HEK293 (cell line): Measurements from ENCODE around the gene MITF.

ENCODE experiments used
- CTCF ChIA-PET: fragments of 350-600 bp; formaldehyde crosslinking; extraction: SDS; loops from one replicate; lab custom pipeline; 2021; ENCODE audit warnings: antibody characterized with exemption; lab: Yijun Ruan, JAX
- POLR2A ChIA-PET: fragments of 300-600 bp; formaldehyde crosslinking; extraction: SDS; loops from one replicate; lab custom pipeline; 2020; ENCODE audit warnings: antibody characterized with exemption, inconsistent platforms; lab: Yijun Ruan, JAX
- H3K27ac ChIP-seq: fragments of 200-500 bp; sonication (Bioruptor generic); 2 replicates; pipeline ENCODE4 v1.5.1; 2014; ENCODE audit warnings: low read depth, low read length, control low read depth, inconsistent platforms; ENCODE audit errors: extremely low read depth
- H3K36me3 ChIP-seq, 2 experiments: fragments of 200-500 bp in 1 of 2; sonication (Bioruptor generic) in 1 of 2; 1 replicate in 1 of 2; 2 replicates in 1 of 2; pipeline ENCODE4 v1.5.1; 2014 to 2017; ENCODE audit warnings: inconsistent platforms in 2 of 2, low read length in 2 of 2; ENCODE audit not compliant: control insufficient read depth in 2 of 2, insufficient read depth in 1 of 2
- H3K4me1 ChIP-seq: fragments of 200-500 bp; sonication (Bioruptor generic); 2 replicates; pipeline ENCODE4 v1.5.1; 2014; ENCODE audit warnings: mild to moderate bottlenecking, low read length, inconsistent platforms; ENCODE audit not compliant: control insufficient read depth, insufficient read depth
- H3K4me3 ChIP-seq: 2 replicates; pipeline ENCODE4 v1.5.1; 2011; ENCODE audit warnings: low read depth, mild to moderate bottlenecking, control low read depth, low read length, moderate library complexity
- H3K9me3 ChIP-seq: fragments of 200-500 bp; sonication (Bioruptor generic); 2 replicates; pipeline ENCODE4 v1.5.1; 2014; ENCODE audit warnings: low read depth, low read length, inconsistent platforms; ENCODE audit not compliant: control insufficient read depth, insufficient read depth
- GLI2 ChIP-seq: fragments of 450-650 bp; formaldehyde crosslinking; IDR thresholded peaks from 2 replicates; pipeline ENCODE4; 2017; ENCODE audit warnings: missing biosample characterization, missing genetic modification characterization, low read depth, borderline replicate concordance
- RBAK ChIP-seq: fragments of 450-650 bp; formaldehyde crosslinking; IDR thresholded peaks from 2 replicates; pipeline ENCODE4 v1.5.1; 2016; ENCODE audit warnings: missing biosample characterization, missing genetic modification characterization
- SALL2 ChIP-seq: fragments of 450-650 bp; formaldehyde crosslinking; IDR thresholded peaks from 2 replicates; pipeline ENCODE4 v1.5.0; 2017; ENCODE audit warnings: missing biosample characterization, mild to moderate bottlenecking, missing genetic modification characterization, borderline replicate concordance
- SP2 ChIP-seq: fragments of 450-650 bp; formaldehyde crosslinking; IDR thresholded peaks from 2 replicates; pipeline ENCODE4 v1.5.1; 2016; ENCODE audit warnings: missing biosample characterization, missing genetic modification characterization
- ZBTB6 ChIP-seq: fragments of 450-650 bp; formaldehyde crosslinking; IDR thresholded peaks from 2 replicates; pipeline ENCODE4 v1.5.1; 2017; ENCODE audit warnings: missing biosample characterization, missing genetic modification characterization
- ZBTB8A ChIP-seq: fragments of 450-650 bp; formaldehyde crosslinking; IDR thresholded peaks from 2 replicates; pipeline ENCODE4 v1.5.1; 2016; ENCODE audit warnings: missing biosample characterization, missing genetic modification characterization
- ZNF112 ChIP-seq: fragments of 450-650 bp; formaldehyde crosslinking; IDR thresholded peaks from 2 replicates; pipeline ENCODE4 v1.5.0; 2017; ENCODE audit warnings: missing biosample characterization, missing genetic modification characterization
- ZNF223 ChIP-seq: fragments of 450-650 bp; formaldehyde crosslinking; IDR thresholded peaks from 2 replicates; pipeline ENCODE4 v1.5.1; 2016; ENCODE audit warnings: missing biosample characterization, missing genetic modification characterization
- ZNF324 ChIP-seq: fragments of 450-650 bp; formaldehyde crosslinking; IDR thresholded peaks from 2 replicates; pipeline ENCODE4 v1.5.1; 2016; ENCODE audit warnings: missing biosample characterization, missing genetic modification characterization
- ZNF37A ChIP-seq: fragments of 450-650 bp; IDR thresholded peaks from 2 replicates; pipeline ENCODE4 v1.5.1; 2018; ENCODE audit warnings: missing biosample characterization, missing genetic modification characterization
- ZNF404 ChIP-seq: fragments of 450-650 bp; formaldehyde crosslinking; IDR thresholded peaks from 2 replicates; pipeline ENCODE4 v1.5.1; 2017; ENCODE audit warnings: missing biosample characterization, missing genetic modification characterization
- ZNF426 ChIP-seq: fragments of 450-650 bp; formaldehyde crosslinking; IDR thresholded peaks from 2 replicates; pipeline ENCODE4 v1.5.1; 2017; ENCODE audit warnings: missing biosample characterization, missing genetic modification characterization, mild to moderate bottlenecking, inconsistent platforms, moderate library complexity
- ZNF560 ChIP-seq: fragments of 450-650 bp; formaldehyde crosslinking; IDR thresholded peaks from 2 replicates; pipeline ENCODE4 v1.5.1; 2017; ENCODE audit warnings: missing biosample characterization, missing genetic modification characterization, borderline replicate concordance
- ZNF76 ChIP-seq: fragments of 450-650 bp; formaldehyde crosslinking; IDR thresholded peaks from 2 replicates; pipeline ENCODE4; 2016; ENCODE audit warnings: low read depth, missing biosample characterization, missing genetic modification characterization, borderline replicate concordance
- ZNF776 ChIP-seq: fragments of 450-650 bp; formaldehyde crosslinking; IDR thresholded peaks from 2 replicates; pipeline ENCODE4 v1.5.0; 2017; ENCODE audit warnings: missing biosample characterization, missing genetic modification characterization, borderline replicate concordance
- TF ChIP-seq, protein P1 (sequence below): fragments of 450-650 bp; formaldehyde crosslinking; IDR thresholded peaks from 2 replicates; pipeline ENCODE4 v1.5.1; 2016; ENCODE audit warnings: missing biosample characterization, missing genetic modification characterization
- TF ChIP-seq, protein P2 (sequence below): fragments of 450-650 bp; formaldehyde crosslinking; IDR thresholded peaks from 2 replicates; pipeline ENCODE4 v1.5.1; 2016; ENCODE audit warnings: missing biosample characterization, missing genetic modification characterization

MITF gene

DNA sequence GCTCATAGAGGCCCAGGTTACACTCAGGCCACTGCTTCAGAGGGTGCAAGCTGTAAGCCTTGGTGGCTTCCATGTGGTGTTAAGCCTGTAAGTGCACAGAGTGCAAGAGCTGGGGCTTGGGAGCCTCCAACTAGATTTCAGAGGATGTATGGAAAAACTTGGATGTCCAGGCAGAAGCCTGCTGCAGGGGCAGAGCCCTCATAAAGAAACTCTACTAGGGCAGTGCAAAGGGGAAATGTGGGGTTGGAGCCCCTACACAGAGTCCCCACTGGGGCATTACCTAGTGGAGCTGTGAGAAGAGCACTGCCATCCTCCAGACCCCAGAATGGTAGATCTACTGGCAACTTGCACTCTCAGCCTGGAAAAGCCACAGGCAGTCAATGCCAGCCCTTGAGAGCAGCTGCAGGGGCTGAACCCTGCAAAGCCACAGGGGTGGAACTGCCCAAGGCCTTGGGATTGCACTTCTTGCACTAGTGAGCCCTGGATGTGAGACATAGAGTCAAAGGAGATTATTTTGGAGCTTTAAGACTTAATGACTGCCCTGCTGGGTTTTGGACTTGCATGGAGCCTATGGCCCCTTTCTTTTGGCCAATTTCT, 14.0 kb downstream of the MITF start:
- Histone ChIP-seq H3K9me3 (no peaks in the 10 kb centered on the region), H3K4me3 (no peak overlapping the region), H3K36me3 (no peaks in the 10 kb centered on the region), H3K4me1 (no peaks in the 10 kb centered on the region), H3K27ac (no peak overlapping the region)
- TF ChIP-seq ZNF560 (tag by site-specific recombination) (no peak), ZNF324 (tag by site-specific recombination) (no peak), ZNF76 (tag by site-specific recombination) (no peak), ZNF223 (tag by site-specific recombination) (no peak), ZBTB8A (tag by site-specific recombination) (no peak), ZNF426 (tag by site-specific recombination) (no peak), ZBTB6 (no peak)
- TF ChIP-seq, protein P1, sequence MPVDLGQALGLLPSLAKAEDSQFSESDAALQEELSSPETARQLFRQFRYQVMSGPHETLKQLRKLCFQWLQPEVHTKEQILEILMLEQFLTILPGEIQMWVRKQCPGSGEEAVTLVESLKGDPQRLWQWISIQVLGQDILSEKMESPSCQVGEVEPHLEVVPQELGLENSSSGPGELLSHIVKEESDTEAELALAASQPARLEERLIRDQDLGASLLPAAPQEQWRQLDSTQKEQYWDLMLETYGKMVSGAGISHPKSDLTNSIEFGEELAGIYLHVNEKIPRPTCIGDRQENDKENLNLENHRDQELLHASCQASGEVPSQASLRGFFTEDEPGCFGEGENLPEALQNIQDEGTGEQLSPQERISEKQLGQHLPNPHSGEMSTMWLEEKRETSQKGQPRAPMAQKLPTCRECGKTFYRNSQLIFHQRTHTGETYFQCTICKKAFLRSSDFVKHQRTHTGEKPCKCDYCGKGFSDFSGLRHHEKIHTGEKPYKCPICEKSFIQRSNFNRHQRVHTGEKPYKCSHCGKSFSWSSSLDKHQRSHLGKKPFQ (tag by site-specific recombination): no peak
- TF ChIP-seq, protein P2, sequence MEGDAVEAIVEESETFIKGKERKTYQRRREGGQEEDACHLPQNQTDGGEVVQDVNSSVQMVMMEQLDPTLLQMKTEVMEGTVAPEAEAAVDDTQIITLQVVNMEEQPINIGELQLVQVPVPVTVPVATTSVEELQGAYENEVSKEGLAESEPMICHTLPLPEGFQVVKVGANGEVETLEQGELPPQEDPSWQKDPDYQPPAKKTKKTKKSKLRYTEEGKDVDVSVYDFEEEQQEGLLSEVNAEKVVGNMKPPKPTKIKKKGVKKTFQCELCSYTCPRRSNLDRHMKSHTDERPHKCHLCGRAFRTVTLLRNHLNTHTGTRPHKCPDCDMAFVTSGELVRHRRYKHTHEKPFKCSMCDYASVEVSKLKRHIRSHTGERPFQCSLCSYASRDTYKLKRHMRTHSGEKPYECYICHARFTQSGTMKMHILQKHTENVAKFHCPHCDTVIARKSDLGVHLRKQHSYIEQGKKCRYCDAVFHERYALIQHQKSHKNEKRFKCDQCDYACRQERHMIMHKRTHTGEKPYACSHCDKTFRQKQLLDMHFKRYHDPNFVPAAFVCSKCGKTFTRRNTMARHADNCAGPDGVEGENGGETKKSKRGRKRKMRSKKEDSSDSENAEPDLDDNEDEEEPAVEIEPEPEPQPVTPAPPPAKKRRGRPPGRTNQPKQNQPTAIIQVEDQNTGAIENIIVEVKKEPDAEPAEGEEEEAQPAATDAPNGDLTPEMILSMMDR (tag by site-specific recombination): no peak
- ChIA-PET POLR2A (no interaction called here), CTCF (no interaction called here)

DNA sequence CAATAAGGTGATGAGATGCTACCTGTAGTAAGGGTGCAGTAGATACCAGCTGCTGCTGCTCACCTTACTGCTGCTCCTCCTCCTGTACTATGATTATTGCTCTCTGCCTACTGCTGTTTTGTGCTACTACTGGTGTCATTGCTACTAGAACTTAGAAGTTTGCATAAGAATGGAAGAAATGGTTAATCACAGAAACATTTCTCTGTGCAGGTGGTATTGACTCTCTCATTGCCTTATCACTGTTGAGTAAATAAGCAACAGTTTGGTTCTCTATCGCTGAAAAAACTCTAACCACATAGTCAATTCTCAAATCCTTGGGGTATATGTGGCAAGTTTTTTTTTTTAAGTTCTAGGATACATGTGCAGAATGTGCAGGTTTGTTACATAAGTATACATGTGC, 16.5 kb downstream of the MITF start:
- H3K36me3 ChIP-seq: no peaks in the 10 kb centered on the region
- H3K27ac ChIP-seq: no peak overlapping the region
- CTCF ChIA-PET: no interaction called here
- no peak for TF ChIP-seq GLI2 (tag by site-specific recombination)
- no peak for TF ChIP-seq ZNF404 (tag by site-specific recombination)
- TF ChIP-seq SP2 (tag by site-specific recombination): no peak
- no peak for TF ChIP-seq ZNF37A (tag by site-specific recombination)
- no peak for TF ChIP-seq RBAK
- no peak for TF ChIP-seq ZNF776 (tag by site-specific recombination)
- no peak for TF ChIP-seq ZNF112
- no peak for TF ChIP-seq SALL2 (tag by site-specific recombination)
- TF ChIP-seq, all 188 proteins: peak for 0
- Histone ChIP-seq H3K9me3 (no peaks in the 10 kb centered on the region), H3K4me3 (no peak overlapping the region), H3K4me1 (no peaks in the 10 kb centered on the region)
- POLR2A ChIA-PET: no interaction called here
